ENCODE data around the gene TTC8.

DNA sequence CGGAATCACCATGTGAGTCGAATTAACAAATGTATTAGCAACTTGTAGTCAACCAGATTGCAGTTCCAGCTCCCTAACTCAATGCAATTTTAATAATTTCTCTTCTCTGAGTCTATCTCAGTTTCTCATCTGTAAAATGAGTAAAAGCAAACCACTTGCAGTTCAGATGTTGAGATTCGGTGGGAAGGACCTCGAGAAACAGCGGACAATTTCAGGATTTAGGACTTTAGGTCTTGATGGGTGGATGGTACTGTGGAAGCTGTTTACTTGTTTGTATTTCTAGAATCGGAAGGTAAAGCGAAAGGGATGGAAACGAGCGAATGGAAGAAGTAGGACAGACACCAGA lies 510 bp upstream of the TTC8 start:
- TF ChIP-seq, protein P1, sequence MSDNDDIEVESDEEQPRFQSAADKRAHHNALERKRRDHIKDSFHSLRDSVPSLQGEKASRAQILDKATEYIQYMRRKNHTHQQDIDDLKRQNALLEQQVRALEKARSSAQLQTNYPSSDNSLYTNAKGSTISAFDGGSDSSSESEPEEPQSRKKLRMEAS (IDR thresholded peaks at IDR 0.05; ENCODE audit: insufficient read depth, insufficient read length), result no peak
- TF ChIP-seq, protein P2, sequence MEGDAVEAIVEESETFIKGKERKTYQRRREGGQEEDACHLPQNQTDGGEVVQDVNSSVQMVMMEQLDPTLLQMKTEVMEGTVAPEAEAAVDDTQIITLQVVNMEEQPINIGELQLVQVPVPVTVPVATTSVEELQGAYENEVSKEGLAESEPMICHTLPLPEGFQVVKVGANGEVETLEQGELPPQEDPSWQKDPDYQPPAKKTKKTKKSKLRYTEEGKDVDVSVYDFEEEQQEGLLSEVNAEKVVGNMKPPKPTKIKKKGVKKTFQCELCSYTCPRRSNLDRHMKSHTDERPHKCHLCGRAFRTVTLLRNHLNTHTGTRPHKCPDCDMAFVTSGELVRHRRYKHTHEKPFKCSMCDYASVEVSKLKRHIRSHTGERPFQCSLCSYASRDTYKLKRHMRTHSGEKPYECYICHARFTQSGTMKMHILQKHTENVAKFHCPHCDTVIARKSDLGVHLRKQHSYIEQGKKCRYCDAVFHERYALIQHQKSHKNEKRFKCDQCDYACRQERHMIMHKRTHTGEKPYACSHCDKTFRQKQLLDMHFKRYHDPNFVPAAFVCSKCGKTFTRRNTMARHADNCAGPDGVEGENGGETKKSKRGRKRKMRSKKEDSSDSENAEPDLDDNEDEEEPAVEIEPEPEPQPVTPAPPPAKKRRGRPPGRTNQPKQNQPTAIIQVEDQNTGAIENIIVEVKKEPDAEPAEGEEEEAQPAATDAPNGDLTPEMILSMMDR (IDR thresholded peaks at IDR 0.05; ENCODE audit: extremely low read depth in 1 of 2, insufficient read depth in 1 of 2, low read depth in 1 of 2, low read length in 2 of 2), result no peak
- TF ChIP-seq MYC (IDR thresholded peaks at IDR 0.05; ENCODE audit: low read depth, low read length) (no peak), POLR2AphosphoS5 (IDR thresholded peaks at IDR 0.05; ENCODE audit: insufficient read depth, low read depth, low read length) (no peak), GATA2 (IDR thresholded peaks at IDR 0.05; ENCODE audit: insufficient read depth, insufficient read length, low read depth, low read length) (no peak), POLR2A (IDR thresholded peaks at IDR 0.05; ENCODE audit: low read depth, low read length) (no peak)
